ENCODE measurements around the gene NARF.
A peak's percentile ranks its signal among the peaks of the same experiment; 100 is the strongest.

The NARF gene

DNA sequence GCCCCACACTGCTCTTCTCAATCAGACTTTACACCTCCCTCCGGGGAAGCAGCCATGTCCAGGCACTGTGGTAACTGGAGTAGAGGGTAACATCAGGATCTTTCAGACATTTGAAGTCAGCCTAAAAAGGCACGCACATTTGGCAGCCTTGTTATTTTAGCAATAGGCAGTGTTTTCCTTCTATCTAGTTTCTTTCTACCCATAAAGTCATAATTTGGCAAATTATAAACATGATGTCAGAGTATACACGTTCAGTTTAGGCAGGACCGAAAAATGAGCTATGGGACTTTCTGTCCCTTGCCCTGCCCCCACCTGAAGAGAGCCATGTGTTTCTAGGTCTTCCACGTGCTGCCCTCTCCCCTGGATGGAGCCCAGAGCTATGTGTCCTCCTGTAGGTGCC, 21.1 kb downstream of the NARF start:
- DNase-seq = no peak

DNA sequence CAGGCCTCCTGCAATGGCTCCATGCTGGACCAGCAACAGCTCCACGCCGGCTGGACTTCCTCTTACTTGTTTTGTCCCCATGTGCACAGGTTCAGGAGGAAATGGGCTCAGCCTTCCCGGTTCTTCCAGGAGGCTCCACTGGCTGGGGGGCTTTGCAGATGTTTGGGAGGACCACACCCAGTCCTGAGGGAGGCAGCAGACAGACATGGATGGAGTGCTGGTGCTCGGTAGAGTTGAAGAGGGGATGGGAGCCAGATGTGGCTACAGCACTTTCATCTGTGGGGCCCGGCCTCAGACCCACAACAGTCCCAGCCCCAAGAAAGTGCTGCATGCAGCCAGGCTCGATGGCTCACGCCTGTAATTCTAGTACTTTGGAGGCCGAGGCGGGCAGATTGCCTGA, 21.8 kb downstream of the NARF start:
- no peak for DNase-seq

DNA sequence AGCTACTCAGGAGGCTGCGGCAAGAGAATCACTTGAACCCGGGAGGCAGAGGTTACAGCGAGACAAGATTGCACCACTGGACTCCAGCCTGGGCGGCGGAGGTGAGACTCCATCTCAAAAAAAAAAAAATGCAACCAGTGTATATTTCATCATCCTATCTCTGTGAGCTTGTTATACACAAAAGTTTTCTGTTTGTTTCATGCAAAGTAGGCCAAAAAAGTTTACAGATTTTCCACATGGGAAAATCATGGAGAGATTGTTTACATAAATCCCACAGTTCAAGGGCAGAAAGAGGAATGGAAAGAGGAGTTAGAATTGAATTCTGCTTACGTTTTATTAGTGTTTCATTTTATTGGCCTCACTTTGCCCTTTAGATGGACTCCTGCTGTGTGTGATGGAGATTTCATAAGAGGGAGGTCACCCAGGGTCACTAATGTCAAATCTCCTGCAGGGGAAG, 24.7 kb downstream of the NARF start:
- no peak for DNase-seq

DNA sequence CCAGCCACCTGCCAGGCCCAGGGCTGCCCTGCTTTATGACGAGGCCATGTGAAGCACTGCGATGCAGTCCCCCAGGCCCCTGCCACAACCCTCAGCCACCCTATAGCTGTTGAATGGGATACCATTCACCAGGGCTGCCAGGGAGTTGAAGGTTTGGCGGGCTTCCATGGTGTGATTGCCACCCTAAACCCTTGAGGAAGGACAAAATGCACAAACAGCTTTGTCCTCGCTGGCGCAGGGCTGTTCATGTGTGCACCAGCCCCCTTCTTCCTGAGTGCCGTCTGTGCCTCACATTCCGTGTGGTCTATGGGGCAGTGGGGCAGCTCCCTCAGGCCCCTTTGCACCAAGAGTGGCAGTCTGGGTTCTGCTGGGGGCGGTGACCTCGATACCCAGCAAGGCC, 25.3 kb downstream of the NARF start:
- no peak for DNase-seq

DNA sequence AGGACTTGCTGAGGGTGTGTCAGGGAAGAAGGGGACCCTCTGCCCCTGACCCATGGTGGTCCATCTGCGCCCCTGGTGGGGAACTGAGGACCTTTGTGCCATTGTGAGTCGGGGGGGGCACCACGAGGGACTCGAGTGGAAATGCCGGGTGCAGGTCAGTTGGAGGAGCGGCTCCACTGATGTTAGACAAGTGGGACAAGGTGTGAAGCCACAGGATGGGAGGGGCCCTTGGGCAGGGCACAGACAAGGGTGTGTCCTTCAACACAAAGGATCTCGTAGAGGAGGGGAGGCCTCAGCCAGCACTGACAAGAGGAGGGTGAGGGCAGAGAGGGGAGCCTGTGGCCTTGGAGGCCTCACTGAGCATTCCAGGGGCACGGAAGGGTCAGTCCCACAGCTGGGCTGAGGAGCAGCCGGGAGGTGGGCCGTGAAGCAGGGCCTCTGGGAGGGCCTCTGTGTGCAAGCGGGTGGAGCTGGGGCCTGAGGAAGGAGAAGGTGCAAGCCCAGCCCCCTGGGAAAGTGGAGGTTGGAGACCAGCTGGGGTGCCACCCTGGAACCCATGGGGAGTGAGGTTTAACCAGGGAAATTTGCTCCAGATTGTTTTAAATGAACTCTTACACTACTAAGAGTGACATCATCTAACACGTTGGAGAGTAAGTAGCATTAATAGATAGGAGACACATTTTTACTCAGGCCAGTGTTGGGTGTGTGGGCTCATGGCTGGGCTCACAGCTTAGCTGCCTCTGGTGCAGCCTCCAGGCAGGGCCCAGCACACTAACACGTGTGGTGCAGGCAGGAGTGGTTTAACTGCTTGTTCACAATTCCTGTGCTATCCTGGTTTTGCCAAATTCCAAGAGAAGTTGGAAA, 27.9 kb downstream of the NARF start:
- DNase-seq = peak; percentile 20

DNA sequence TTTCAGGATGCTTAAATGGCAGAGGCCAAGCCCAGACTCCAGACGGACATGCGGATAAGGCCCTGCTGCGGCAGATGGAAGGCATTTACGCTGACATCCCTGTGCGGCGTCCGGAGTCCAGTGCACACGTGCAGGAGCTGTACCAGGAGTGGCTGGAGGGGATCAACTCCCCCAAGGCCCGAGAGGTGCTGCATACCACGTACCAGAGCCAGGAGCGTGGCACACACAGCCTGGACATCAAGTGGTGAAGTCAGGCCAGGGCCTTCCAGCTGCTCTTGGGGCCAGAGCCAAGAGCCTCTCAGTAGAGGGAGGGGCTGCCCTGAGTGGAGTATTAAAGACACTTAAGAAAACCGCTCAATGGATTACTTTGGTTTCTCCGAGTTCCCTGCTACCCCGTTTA, 29.4 kb downstream of the NARF start:
- no peak for DNase-seq

DNA sequence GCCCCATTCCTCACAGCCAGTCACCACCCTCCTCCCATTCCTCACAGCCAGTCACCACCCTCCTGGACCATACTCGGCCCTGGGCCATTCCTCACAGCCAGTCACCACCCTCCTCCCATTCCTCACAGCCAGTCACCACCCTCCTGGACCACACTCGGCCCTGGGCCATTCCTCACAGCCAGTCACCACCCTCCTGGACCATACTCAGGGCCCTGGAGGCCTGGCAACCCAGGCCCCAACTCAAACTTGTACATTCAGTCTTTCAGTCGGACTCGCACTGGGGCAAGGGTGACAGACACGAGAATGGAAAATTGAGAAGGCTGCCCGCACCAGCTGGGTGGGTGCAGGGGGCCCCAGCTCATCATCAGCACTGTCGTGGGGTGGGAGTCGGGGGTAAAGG, 30.6 kb downstream of the NARF start:
- no peak for DNase-seq

DNA sequence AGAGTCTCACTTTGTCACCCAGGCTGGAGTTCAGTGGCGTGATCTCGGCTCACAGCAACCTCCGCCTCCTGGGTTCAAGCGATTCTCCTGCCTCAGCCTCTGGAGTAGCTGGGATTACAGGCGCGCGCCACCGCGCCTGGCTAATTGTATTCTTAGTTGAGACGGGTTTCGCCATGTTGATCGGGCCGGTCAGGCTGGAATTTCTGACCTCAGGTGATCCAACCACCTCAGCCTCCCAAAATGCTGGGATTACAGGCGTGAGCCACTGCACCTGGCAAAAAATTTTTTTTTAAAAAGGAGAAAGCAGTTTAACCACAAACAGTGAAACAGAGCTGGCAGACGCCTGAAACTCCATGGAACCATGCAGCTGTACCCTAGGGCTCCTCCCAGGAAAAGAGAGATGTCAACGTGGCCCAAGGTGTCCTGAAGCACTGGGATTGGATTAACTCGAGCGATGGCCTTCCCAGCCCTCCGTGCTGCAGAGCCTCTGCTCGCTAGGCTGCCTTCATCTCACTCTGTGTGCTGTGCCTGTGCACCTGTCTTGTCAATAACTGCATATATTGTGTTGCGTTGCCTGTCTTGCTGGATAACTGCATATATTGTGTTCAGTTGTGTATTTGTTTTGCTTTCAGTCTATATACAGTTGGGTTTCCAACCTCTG, 31.4 kb downstream of the NARF start:
- DNase-seq = no peak

DNA sequence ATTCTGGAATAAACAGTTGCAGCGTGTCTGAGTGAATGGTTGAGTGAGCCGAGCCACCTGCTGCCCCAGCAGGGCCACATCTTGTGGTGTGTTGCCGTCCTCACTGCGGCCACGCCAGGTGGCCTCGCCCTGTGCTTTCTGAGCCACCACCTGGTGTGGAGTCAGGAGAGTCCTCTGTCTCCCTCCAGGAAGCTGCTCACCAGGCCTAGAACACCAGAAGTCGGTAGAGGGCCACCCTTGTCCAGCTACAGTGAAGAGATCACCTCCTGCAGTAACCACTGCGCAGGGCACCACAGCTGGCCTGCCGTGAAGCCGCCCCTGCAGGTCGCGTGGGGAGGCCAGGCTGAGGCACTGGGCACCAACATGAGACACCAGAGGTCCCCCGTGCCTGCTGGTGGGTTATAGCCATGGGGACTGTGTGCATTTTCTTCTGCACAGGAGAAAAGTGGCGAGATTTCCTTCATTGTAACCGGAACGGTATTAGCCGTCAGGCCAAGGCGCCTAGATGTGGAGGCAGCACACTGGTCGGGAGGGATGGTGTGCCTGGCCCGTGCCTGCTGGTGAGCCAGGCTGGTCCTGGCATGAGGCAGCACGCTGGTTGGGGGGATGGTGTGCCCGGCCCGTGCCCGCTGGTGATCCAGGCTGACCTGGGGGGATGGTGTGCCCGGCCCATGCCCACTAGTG, 32.1 kb downstream of the NARF start:
- DNase-seq = no peak

DNA sequence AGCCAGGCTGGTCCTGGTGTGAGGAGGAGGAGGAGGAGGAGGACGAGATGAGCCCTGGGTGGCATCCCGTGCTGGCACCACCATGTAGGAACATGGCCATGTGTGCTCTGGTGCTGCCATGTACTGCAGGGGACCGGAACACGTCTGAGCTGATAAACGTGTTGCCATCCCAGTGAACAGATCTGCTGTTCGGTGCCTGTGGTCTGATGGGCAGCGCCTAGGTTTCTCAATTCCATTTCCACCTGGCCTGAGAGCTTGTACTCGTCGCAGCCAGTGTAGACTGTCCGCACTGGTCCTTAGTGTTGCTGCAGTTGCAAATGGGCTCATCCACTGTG, 32.6 kb downstream of the NARF start:
- no peak for DNase-seq

DNA sequence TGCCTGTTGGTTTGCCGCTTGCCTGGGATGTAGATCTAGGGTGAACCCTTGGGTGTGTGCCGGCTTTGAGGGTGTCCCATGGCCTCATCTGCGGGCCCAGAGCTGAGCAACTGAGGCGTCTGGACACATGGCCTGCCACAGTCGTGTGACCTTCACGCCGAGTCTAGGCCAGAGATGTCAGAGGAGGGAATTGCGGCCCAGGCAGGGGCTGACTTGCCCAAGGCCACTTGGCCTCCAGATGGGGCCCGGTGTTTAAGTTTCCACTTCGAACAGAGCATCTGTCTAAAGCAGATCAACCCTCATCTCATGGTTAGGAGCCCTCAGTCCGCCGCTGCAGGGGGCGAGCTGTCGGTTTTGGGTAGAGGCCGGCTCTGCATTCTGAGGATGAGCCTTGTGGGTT, 33.0 kb downstream of the NARF start:
- DNase-seq = no peak

DNA sequence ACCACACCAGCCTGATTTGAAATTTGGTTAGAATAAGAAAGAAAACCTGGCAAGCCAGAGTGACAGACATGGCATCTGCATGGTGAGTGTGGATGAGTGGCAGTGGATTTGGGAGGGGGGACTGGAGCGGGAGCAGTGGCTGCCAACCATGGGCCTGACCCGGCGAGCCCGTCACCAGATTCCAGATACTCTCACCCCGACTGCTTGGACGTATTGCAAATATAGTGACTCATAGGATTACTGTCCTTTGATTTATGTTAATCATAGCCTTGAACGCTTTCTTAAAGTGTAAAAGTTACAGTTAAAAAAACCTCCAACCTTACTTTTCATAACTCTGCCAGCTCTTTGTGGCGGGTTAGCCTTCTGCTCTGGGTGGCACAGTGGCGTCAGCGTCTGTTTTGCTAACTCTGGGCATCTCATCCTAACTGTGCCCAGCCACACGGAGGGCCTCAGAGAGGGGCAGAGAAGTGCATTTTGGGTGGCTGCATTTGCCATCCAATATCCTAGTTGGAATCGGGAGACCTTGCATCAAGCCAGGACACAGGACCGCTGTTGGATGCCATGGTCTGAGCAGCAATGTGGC, 34.2 kb downstream of the NARF start:
- DNase-seq = no peak

DNA sequence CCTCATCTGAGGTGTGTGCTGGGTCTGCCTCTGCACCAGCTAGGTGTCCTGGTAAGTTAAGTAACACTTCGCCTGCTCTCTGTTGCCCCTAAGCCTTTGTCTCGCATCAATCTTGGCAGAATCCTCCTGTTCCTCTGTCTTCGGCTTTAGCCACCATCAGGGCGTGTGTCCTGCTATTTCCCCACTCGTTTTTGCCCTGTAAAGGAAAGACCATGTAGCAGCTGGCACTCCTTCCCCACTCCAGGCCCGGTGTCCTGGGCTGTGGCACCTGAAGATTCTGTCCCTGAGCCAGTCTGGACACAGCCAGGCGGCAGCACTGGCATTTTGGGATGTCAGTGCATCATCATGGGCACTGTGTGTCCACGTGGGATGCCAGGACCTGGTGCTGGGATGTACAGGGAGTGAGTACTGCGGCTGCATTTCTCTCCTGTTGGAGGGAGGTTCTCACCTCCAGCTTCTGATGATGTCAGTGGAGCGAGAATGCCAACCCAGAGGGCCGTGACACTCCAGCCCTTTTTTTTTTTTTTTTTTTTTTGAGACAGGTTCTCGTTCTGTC, 34.8 kb downstream of the NARF start:
- no peak for DNase-seq

DNA sequence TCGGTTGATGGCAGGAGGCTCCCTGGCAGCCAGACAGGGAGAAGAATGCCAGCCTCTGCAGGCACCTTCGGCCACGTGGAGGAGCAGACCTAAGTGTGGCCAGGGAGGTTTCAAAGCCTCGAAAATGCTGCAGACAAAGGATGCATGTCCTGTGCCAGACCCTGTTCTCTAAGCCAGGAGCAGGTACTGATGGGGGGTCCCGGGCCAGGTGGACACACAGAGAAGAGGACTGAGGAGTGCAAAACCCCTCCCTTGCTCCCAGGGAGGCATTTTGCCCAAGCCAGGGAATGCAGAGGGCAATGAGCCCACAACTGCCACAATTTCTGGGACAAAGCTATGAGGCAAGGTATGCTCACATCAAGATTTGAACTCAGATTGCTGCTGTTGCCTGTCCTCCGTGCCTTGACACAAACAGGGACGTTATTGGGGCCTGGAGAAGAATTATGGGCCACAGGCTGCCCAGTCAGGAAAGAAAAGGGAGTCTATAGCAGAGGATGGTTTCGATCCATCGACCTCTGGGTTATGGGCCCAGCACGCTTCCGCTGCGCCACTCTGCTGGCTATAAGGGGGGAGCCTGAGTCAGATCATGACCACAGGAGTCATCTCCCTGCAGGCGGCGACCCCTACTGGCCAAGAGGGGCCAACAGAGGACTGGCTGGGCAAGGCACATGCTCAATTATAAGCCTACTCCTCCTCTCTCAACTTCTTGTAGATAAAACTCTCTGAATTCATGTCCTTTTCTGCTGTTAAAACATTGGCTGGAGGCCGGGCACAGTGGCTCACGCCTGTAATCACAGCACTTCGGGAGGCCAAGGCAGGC, 35.9 kb downstream of the NARF start:
- peak; percentile 94 for DNase-seq

DNA sequence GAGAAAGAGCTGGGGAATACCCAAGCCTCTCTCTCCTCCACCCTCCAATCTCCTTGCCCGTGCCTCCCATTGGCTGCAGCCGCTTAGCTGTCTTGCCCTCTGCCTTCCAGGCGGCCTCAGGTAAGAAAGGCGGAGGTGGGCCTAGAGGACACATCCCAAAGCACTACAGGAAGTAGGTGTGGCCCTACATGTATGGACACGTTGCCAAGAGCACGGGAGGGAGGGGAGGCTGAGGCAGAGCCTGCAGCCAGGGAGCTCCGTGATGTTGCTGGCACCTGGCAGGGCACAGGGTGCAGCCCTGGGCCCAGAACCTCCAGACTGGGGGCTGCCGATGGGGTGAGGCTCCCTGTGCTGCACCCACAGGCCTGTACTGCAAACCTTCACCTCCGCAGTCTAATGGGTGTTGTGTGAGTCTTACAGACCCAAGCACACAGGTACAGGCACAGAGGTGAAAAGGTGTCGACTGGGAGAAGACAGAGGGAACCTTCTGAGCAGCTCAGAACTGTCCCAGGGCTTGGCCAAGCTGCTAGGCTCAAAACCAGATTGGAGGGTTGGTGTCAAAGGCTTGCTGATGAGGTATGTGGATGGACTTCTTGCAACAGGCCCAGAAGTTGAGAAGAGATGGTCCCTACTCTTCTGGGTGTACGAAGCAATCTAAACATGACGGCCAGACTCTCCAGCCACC, 37.4 kb downstream of the NARF start:
- no peak for DNase-seq

DNA sequence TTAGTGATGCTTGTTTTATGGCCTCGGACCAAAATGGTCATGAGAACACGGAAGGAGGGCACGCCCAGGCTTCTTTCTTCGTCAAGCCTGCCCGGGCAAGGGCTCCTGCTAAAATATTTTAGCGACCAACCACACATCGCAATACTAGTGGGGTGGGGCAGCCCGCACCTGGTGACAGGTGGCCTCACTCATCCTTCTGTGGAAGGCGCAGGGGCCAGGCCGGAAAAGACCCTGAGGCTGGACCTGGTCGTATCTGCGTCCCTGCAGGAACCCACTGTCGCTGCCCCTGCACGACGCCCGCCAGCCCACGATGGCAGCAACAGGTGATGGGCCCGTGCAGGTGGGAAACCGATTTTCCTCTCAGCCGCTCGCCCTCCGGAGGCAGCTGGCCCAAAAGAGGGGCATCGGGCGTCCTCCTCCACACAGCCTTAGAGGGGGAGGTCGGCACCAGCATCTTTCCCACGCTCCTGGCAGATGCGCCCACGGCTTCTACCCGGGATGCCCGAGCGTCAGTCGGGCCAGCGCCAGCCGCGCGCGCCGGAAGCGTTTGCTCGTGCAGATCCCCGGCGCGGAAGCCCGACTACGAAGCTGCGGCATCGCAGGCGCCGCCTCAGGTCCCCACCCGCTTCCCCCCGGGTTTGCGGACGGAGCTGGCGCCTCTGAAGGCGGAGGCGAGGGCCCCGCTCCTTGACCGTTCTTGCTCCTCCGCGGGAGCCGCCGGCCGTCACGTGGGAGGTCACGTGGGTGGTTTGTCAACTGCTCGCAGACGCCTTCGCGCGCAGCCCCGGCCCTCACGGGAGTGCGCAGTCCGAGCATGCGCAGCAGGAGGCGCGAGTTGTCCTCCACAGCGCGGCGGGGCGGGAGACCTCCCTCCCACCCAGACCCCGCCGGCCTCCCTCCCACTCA, 38.2 kb downstream of the NARF start:
- peak; percentile 90 for DNase-seq

DNA sequence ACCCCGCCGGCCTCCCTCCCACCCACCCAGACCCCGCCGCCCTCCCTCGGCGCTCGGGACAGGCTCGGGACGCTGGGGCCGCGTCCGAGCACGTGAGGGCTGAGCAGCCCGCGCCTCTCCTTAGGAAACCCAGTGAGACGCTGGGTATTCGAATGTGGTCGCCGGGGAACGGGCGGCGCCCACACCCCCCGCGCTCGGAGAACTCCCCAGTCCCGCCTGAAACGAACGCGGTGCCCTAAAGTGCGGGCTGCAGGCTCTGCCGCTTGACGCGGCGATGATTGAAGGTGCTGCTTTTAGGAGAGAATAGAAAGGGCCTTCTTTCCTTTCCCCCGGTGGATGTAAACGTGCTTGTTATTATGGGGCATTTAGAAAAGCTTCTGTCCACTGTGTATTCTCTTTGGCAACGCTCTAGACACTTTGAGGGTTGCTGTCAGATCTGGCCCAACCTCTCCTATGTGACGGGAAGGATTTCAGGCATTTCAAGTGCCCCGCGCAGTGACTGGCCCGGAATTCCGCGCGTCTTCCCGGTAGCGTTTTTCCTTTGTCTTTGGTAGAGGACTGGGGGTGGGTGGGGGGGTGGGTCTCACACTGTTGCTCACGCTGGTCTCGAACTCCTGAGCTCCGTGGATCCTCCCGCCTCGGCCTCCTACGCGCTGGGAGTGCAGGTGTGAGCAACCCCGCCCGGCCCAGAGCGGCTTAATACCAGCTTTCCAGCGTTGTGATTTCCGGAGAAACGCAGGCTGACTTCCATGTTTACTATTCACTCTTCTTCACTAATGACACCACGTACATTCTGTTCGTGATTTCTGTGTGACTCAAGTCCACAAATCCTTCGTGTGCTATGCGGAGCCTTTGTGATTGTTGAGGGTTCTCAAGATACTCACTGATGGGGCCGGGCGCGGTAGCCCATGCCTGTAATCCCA, 39.2 kb downstream of the NARF start:
- peak; percentile 65 for DNase-seq

DNA sequence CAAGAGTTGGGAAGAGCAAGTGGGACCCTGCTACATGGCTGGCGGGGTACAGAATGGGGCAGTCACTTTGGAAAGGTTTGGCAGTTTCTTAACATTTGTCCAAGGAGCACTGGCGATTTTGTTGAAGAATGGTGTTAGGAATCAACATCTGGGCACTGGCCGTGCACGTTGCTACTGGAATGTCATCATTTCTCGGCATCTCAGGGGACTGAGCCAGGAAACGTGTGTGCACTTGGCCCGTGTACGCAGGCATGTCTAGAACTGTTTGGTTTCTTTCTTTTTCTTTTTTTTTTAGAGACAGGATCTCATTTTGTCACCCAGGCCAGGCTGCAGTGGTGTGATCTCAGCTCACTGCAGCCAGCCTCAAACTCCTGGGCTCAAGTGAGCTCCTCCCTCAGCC, 43.7 kb downstream of the NARF start:
- DNase-seq = no peak

DNA sequence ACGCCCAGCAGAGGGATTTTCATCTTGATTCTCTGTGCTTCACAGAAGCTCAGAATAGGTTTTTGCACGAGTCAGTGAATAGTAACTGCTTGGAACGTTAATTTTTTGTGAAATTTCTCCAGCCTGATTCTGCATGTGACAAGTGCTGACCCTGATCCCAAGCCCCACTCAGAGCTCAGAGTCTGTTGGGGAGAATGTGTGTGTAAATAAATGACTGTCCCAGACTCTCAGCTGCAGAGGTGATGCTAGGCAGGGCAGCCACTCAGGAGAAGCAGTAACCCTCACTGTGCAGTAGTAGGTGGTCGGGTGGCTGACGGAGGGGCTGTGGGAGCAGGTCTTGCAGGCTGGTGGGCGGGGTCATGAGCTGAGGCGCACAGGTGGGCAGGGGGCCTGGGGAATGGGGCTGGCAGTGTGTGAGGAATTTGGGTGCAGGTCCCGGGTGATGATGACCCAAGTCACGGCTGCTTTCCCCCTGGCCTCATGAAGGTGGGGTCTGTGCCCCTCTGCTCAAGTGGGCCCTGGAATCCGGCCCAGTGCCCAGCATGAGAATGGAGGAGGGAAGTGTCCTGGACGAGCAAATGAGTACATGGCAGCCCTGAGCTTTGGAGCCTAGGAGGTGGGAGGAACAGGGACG, 44.7 kb downstream of the NARF start:
- no peak for DNase-seq
